Neural crest cell (in vitro differentiated cells): Measurements from ENCODE around the gene FAM50B. TPM values are rescaled to one million over a fixed set of nuclear protein-coding genes. Genes with fewer than 3 reads are reported as not detected.

Source experiments
- DNase-seq: peaks from one replicate; pipeline ENCODE4 v3.0.0; 2021; ENCODE audit warnings: low read depth, mixed read lengths, low spot score
- H3K27ac Mint-ChIP-seq: one replicate; pipeline ENCODE4 v1.8.0; 2021; ENCODE audit warnings: mild to moderate bottlenecking, mixed read lengths; ENCODE audit not compliant: unreplicated experiment
- H3K27me3 Mint-ChIP-seq: 2 replicates; pipeline ENCODE4 v1.8.0; 2021; ENCODE audit warnings: low read depth, mild to moderate bottlenecking, mixed read lengths
- H3K36me3 Mint-ChIP-seq: 2 replicates; pipeline ENCODE4 v1.8.0; 2021; ENCODE audit warnings: low read depth, mild to moderate bottlenecking, mixed read lengths
- H3K4me1 Mint-ChIP-seq: 2 replicates; pipeline ENCODE4 v1.8.0; 2021; ENCODE audit warnings: mixed read lengths
- H3K4me3 Mint-ChIP-seq: one replicate; pipeline ENCODE4 v1.8.0; 2021; ENCODE audit warnings: mild to moderate bottlenecking, mixed read lengths
- H3K9me3 Mint-ChIP-seq: 2 replicates; pipeline ENCODE4 v1.8.0; 2021; ENCODE audit warnings: mixed read lengths
- CTCF ChIP-seq: fragments of 200-600 bp; sonication (generic); conservative IDR thresholded peaks from 2 replicates; pipeline ENCODE4 v1.5.0; 2021; ENCODE audit warnings: antibody characterized with exemption, mild to moderate bottlenecking
- total RNA-seq: library from RNA; stranded (reverse); gene quantifications from 2 replicates; pipeline ENCODE4 v1.2.1, GENCODE V29; 2021

FAM50B gene
- total RNA-seq, 1 donor from 2014 or later = 2.9 TPM

- TF ChIP-seq CTCF = no peak
- H3K27me3 Mint-ChIP-seq = no peaks in the 10 kb centered on the region
- H3K27ac Mint-ChIP-seq = no peak overlapping the region
- no peaks in the 10 kb centered on the region for H3K36me3 Mint-ChIP-seq
- H3K4me3 Mint-ChIP-seq = no peak overlapping the region
- no peak for DNase-seq
- H3K9me3 Mint-ChIP-seq = no peaks in the 10 kb centered on the region
- H3K4me1 Mint-ChIP-seq = no peaks in the 10 kb centered on the region
These were observed 26.3 kb downstream of the FAM50B start for GRCh38 chr6:3875486-3875885.

- DNase-seq = no peak
- H3K4me1 Mint-ChIP-seq = no peaks in the 10 kb centered on the region
- no peak for TF ChIP-seq CTCF
- no peak overlapping the region for H3K4me3 Mint-ChIP-seq
- no peaks in the 10 kb centered on the region for H3K36me3 Mint-ChIP-seq
- no peak overlapping the region for H3K27ac Mint-ChIP-seq
- no peaks in the 10 kb centered on the region for H3K27me3 Mint-ChIP-seq
- H3K9me3 Mint-ChIP-seq = no peaks in the 10 kb centered on the region
These were observed 26.9 kb downstream of the FAM50B start for GRCh38 chr6:3876101-3876500.

- H3K4me1 Mint-ChIP-seq = no peaks in the 10 kb centered on the region
- TF ChIP-seq CTCF = no peak
These were observed 27.7 kb downstream of the FAM50B start for GRCh38 chr6:3876866-3877265.

GRCh38 chr6:3878048-3878666 is 29.0 kb downstream of the FAM50B start:
- H3K36me3 Mint-ChIP-seq = no peaks in the 10 kb centered on the region
- H3K27ac Mint-ChIP-seq = no peak overlapping the region
- H3K27me3 Mint-ChIP-seq = no peaks in the 10 kb centered on the region
- no peak for TF ChIP-seq CTCF
- no peak overlapping the region for H3K4me3 Mint-ChIP-seq
- DNase-seq = no peak
- no peaks in the 10 kb centered on the region for H3K4me1 Mint-ChIP-seq
- H3K9me3 Mint-ChIP-seq = no peaks in the 10 kb centered on the region

More at GRCh38 chr6:3876866-3877265, 27.7 kb downstream of the FAM50B start:
- H3K9me3 Mint-ChIP-seq = no peaks in the 10 kb centered on the region
- no peak for DNase-seq
- H3K27me3 Mint-ChIP-seq = no peaks in the 10 kb centered on the region
- H3K4me3 Mint-ChIP-seq = no peak overlapping the region
- H3K36me3 Mint-ChIP-seq = no peaks in the 10 kb centered on the region
- no peak overlapping the region for H3K27ac Mint-ChIP-seq

- no peak for TF ChIP-seq CTCF
- H3K27me3 Mint-ChIP-seq = no peaks in the 10 kb centered on the region
- no peak overlapping the region for H3K27ac Mint-ChIP-seq
- no peak overlapping the region for H3K4me3 Mint-ChIP-seq
- peaks cover 10% of the 10 kb centered on the region for H3K4me1 Mint-ChIP-seq
- H3K9me3 Mint-ChIP-seq = no peaks in the 10 kb centered on the region
- no peaks in the 10 kb centered on the region for H3K36me3 Mint-ChIP-seq
- DNase-seq = no peak
These were observed 30.2 kb downstream of the FAM50B start for GRCh38 chr6:3879194-3879952.
